ENCODE data around the gene TBCE.
"Not testable (repeated sequence)": the region's sequence is repeated elsewhere in the genome, so short reads cannot be mapped to it uniquely, and the experiment has no call there.

Gene TBCE

GRCh38 chr1:235343726-235344125, 23.5 kb upstream of the TBCE start:
- DNase-seq (ENCODE audit: insufficient read length, low spot score) (no peak), FAIRE-seq (no peak)

DNA sequence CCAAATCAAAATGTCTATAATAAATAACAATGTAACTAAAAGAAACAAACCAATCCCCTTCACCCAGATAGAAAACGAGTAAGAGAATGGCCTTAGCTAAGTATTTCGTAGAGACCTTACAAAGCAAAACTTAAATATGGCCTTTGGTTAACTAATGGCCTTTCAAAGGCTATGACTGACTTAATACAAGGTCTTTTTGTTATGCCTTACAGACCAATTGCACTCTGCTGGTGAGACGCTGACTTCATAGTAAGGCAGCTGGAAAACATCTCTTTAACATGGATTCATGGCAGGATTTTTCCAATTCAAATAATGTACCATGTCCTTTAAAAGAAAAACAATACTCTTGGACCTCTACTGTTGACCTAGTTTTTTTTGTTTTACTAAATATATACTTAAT, 15.8 kb upstream of the TBCE start:
- FAIRE-seq (no peak), DNase-seq (ENCODE audit: insufficient read length, low spot score) (no peak)

DNA sequence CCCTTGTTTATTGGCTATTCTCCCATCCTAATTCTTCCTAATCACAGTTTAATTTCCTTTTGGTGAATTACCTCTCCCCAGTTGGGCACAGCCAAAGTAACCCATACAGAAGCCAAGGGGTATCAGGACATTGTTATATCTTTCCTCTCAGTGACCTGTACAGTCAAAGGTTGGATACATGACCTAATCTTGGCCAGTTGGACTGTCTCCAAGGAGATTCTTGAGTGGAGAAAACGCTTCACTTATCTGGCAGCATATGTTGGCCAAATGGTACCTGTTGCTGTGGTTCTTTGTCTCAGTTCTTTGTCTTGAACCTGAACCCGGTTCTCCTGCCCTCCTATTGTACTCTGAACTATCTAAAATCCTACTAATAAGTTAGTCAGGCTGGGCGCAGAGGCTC, 15.3 kb upstream of the TBCE start:
- FAIRE-seq = no peak

DNA sequence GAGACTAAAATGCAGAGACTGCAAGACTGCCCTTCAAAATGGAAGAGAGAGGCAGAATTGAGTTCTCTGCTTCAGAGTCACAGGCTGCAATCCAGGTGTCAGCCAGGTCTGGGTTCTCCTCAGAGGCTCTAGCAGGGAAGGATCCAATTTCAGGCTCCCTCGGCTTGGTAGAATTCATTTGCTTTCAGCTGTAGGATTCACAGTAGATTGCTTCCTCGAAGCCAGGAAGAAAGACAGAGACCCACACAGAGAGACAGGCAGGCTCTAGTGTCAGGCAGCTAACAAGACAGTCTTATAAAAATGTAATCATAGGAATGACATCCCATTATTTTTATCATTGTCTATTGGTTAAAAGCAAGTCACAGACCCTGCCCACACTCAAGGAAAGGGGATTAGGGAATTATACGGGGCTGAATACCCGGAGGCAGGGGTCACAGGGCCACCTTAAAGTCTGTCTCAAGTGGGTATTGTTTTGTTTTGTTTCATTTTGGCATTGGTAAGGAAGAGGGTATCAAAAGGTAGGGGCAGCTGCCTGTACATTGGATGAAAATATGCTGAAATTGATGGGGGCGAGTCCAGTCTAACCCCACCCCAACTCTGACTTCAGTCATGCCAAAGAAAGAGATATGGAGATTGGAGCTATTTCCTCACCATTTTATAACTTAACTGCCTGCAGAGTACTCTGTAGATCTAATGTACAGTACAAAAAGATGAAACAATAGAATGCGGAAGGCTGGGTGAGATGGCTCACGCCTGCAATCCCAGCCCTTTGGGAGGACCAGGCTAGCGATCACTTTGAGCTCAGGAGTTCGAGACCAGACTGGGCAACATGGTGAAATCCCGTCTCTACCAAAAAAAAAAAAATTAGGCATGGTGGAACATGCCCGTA, 9.5 kb upstream of the TBCE start:
- FAIRE-seq (no peak), DNase-seq (ENCODE audit: insufficient read length, low spot score) (no peak)

More for the DNA sequence above, 15.3 kb upstream of the TBCE start:
- no peak for DNase-seq (ENCODE audit: insufficient read length, low spot score)

DNA sequence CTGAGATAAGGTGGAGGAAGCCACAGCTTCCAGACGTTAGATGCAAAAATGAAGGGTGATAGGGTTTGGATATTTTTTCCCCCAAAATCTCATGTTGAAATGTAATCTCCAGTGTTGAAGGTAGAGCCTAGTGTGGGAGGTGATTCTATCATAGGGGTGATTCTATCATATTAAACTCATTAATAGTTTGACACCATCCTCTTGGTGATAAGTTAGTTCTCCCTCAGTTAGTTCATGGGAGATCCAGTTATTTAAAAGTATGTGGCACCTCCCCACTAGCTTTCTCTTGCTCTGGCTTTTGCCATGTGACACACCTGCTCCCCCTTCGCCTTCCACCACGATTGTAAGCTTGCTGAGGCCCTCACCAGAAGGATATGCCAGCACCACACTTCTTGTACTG, 8.3 kb upstream of the TBCE start:
- no peak for DNase-seq (ENCODE audit: insufficient read length, low spot score)
- no peak for FAIRE-seq

GRCh38 chr1:235364189-235364588, 3.0 kb upstream of the TBCE start:
- not testable (repeated sequence) for FAIRE-seq; DNase-seq (ENCODE audit: insufficient read length, low spot score)

DNA sequence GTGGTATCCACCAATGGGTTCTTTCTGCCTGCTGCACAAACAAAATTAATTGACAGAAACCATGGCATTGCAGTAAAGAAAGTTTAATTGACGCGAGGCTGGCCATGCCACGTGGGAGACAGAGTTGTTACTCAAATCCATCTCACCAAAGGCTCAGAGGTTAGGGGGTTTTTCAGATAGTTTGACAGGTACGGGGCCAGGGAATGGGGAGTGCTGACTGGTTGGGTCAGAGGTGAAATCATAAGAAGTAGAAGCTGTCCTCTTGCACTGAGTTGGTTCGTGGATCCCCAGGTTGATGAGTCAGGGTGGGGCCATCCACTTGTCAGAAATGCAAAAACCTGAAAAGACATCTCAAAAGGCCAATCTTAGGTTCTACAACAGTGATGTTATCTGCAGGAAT, 941 bp upstream of the TBCE start:
- DNase-seq (ENCODE audit: insufficient read length, low spot score) (no peak), FAIRE-seq (no peak)

GRCh38 chr1:235368428-235368827, 1.2 kb downstream of the TBCE start:
- FAIRE-seq (no peak), DNase-seq (ENCODE audit: insufficient read length, low spot score) (no peak)

DNA sequence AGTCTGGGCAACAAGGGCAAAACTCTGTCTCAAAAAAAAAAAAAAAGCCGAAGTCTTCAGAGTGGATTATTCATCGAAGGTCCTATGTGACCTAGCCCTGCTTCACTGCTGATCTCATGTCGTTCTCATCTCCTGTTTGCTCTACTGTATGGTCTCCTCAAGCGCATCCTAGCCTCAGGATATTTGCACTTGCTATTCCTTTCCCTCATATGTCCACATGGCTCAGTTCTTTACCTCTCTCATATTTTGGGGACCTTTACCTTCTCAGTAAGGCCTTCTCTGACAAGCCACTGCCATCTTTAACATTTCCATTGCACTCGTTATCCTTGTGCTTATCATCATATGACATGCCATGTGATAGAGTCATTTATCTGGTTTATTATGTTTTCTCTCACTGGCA, 2.6 kb downstream of the TBCE start:
- DNase-seq (ENCODE audit: insufficient read length, low spot score) (no peak), FAIRE-seq (no peak)

- DNase-seq (ENCODE audit: insufficient read length, low spot score) (no peak), FAIRE-seq (no peak)
Observed at GRCh38 chr1:235375919-235376605, 8.8 kb downstream of the TBCE start.

DNA sequence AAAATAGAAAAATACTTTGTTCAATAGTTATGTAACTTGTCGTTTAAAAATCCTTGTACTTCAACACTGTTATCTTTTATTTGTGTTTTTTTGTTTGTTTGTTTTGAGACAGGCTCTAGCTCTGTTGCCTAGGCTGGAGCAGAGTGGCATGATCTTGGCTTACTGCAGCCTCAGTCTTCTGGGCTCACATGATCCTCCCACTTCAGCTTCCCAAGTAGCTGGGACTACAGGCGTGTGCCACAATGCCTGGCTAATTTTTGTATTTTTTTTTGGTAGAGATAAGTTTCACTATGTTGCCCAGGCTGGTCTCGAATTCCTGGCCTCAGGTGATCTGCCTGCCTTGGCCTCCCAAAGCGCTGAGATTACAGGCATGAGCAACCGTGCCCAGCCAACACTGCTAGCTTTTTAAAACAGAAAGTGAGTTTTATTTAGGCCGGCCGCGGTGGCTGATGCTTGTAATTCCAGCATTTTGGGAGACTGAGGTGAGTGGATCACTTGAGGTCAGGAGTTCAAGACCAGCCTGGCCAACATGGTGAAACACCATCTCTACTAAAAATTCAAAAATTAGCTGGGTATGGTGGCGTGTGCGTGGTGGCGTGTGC, 11.0 kb downstream of the TBCE start:
- FAIRE-seq; DNase-seq (ENCODE audit: insufficient read length, low spot score): not testable (repeated sequence)

GRCh38 chr1:235381955-235382739, 14.9 kb downstream of the TBCE start:
- DNase-seq (ENCODE audit: insufficient read length, low spot score); FAIRE-seq: not testable (repeated sequence)

DNA sequence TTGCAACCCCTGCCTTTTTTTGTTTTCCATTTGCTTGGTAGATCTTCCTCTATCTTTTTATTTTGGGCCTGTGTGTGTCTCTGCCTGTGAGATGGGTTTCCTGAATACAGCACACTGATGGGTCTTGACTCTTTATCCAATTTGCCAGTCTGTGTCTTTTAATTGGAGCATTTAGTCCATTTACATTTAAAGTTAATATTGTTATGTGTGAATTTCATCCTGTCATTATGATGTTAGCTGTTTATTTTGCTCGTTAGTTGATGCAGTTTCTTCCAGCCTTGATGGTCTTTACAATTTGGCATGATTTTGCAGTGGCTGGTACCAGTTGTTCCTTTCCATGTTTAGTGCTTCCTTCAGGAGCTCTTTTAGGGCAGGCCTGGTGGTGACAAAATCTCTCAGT, 18.4 kb downstream of the TBCE start:
- DNase-seq (ENCODE audit: insufficient read length, low spot score); FAIRE-seq: not testable (repeated sequence)

DNA sequence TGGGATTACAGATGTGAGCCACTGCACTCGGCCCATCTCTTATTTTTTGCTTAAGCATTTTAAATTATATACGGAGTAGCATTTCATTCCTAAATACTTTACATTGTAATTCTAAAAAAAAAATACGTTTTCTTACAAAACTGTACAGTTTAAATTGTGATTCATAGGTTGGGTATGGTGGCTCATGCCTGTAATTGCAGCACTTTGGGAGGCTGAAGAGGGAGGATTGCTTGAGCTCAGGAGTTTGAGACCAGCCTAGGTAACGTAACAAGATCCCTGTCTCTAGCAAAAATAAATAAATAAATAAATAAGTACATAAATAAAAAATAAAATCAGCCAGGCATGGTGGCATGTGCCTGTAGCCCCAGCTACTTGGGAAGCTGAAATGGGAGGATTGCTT, 24.6 kb downstream of the TBCE start:
- no peak for FAIRE-seq
- no peak for DNase-seq (ENCODE audit: insufficient read length, low spot score)

DNA sequence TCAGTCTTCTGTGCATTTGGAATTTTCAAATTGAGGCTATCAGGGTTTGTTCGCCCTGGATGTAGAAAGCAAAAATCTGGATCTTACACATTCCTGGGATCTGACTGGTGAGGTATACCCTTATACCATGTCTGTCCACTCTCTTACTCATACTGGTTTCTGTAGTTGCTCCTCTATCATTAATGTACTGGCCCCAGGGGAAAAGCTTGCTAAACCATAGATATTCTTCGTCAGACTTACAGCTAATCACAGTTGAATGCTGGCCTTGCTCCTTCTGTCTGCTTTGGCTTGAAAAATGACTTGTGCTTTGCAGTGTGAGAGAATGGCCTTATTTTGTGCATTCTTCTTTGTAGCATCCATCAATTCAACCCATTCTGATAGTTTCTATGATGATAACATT, 30.5 kb downstream of the TBCE start:
- DNase-seq (ENCODE audit: insufficient read length, low spot score) = no peak
- FAIRE-seq = no peak

DNA sequence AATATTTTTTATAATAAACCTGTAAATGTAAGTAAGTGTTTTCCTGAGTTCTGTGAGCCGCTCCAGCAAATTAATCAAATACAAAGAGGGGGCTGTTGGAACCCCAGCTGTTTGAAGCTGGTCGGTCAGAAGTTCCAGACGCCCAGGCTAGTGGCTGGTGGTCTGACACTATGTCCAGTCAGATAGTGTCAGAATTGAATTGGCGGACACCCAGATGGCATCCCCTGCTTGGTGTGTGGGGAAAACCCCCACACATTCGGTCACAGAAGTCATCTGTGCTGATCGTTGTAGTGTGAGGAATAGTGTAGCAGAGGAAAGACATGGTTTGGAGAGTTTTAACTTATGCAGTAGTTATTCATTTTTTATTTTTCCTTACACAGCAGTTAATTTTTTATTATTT, 32.4 kb downstream of the TBCE start:
- FAIRE-seq (no peak), DNase-seq (ENCODE audit: insufficient read length, low spot score) (no peak)

- no peak for FAIRE-seq
- no peak for DNase-seq (ENCODE audit: insufficient read length, low spot score)
Observed at GRCh38 chr1:235401251-235401650, 34.0 kb downstream of the TBCE start.

DNA sequence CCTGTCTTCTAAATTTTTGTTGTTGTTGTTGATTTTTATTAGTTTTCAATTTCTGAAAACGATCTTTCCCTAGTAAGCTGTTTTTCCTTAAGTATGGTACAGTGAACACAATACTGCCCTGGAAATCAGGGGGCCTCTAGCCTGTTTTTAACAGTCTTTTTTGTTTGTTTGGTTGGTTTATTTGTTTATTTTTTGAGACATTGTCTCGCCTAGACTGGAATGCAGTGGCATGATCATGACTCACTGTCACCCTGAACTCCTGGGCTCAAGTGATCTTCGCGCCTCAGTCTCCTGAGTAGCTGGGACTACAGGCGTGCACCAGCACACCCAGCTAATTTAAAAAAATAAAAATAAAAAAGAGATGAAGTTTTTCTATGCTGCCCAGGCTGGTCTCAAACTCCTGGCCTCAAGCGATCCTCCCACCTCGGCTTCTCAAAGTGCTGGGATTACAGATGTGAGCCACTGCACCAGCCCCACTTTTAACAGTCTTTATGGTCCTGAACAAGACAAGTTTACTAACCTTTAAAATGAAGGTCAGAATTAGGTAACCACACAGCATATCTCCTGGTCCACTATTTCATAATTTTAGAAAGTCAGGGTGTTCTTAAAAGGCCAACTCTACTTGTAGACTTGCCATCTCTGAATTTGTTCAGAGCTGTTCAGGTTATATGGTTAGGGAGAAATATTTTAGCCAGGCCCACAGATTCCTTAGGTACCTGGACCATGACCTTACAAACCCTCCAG, 35.4 kb downstream of the TBCE start:
- no peak for DNase-seq (ENCODE audit: insufficient read length, low spot score)
- FAIRE-seq = no peak

DNA sequence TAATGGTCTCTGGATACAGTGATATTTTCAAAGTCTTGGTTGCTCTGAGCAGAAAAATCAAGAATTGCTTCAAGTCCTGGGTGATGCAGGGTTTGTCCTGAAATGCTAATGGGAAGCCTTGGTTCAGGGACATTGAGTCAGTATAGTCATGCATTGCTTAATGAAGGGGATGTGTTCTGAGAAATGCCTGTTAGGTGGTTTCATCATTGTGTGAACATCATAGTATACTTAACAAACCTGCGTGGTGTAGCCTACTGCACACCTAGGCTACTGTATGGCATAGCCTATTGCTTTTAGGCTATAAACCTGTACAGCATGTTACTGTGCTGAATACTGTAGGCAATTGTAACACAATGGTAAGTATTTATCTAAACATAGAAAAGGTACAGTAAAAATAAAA, 36.4 kb downstream of the TBCE start:
- no peak for DNase-seq (ENCODE audit: insufficient read length, low spot score)
- no peak for FAIRE-seq

- FAIRE-seq = no peak
- DNase-seq (ENCODE audit: insufficient read length, low spot score) = no peak
Observed at GRCh38 chr1:235404190-235404589, 37.0 kb downstream of the TBCE start.

Measured in GM19239 (cell line).